Neural cell (in vitro differentiated cells): ENCODE measurements around the gene ADCY5. TPM values are rescaled to one million over a fixed set of nuclear protein-coding genes. Genes with fewer than 3 reads are reported as not detected.

Experiments
- H2AFZ ChIP-seq: fragments of 200-600, 300-800 bp; sonication (generic), shearing (Covaris generic); 2 replicates; pipeline ENCODE4 v1.6.0; 2014; ENCODE audit warnings: low read depth, mild to moderate bottlenecking, antibody characterized with exemption, low read length, moderate library complexity
- H3F3A ChIP-seq: fragments of 200-600 bp; shearing (Covaris generic); 2 replicates; pipeline ENCODE4 v1.6.1; 2016; ENCODE audit warnings: mild to moderate bottlenecking, moderate library complexity, mixed read lengths, antibody characterized with exemption, low read length; ENCODE audit not compliant: insufficient read depth, poor library complexity, severe bottlenecking
- H3K27ac ChIP-seq: fragments of 200-600, 300-800 bp; sonication (generic), shearing (Covaris generic); 2 replicates; pipeline ENCODE4 v1.5.1; 2014; ENCODE audit warnings: mild to moderate bottlenecking, low read length, moderate library complexity
- H3K27me3 ChIP-seq: fragments of 300-800, 200-600 bp; sonication (generic), shearing (Covaris generic); 2 replicates; pipeline ENCODE4 v1.6.0; 2014; ENCODE audit warnings: mild to moderate bottlenecking, low read depth, low read length, moderate library complexity; ENCODE audit not compliant: insufficient read depth
- H3K36me3 ChIP-seq: fragments of 300-800, 200-600 bp; sonication (generic), shearing (Covaris generic); 2 replicates; pipeline ENCODE4 v1.5.1; 2014; ENCODE audit warnings: mild to moderate bottlenecking, antibody characterized with exemption, low read length, moderate library complexity; ENCODE audit not compliant: insufficient read depth
- H3K4me2 ChIP-seq: fragments of 300-800, 200-600 bp; sonication (generic), shearing (Covaris generic); 2 replicates; pipeline ENCODE4 v1.6.0; 2014; ENCODE audit warnings: mild to moderate bottlenecking, low read length
- H3K4me3 ChIP-seq: fragments of 300-800, 200-600 bp; sonication (generic), shearing (Covaris generic); 2 replicates; pipeline ENCODE4 v1.5.1; 2014; ENCODE audit warnings: mild to moderate bottlenecking, low read length, moderate library complexity
- H3K79me2 ChIP-seq: fragments of 200-600 bp; shearing (Covaris generic); replicated peaks from 2 replicates; pipeline ENCODE4 v1.6.0; 2014; ENCODE audit warnings: mild to moderate bottlenecking, low read length, moderate library complexity; ENCODE audit not compliant: insufficient read depth
- H3K9ac ChIP-seq: fragments of 300-800, 200-600 bp; sonication (generic), shearing (Covaris generic); 2 replicates; pipeline ENCODE4 v1.6.1; 2016; ENCODE audit warnings: mild to moderate bottlenecking, low read length, mixed read lengths
- H3K9me2 ChIP-seq: fragments of 200-600 bp; shearing (Covaris generic); 2 replicates; pipeline ENCODE4 v1.6.1; 2016; ENCODE audit warnings: mild to moderate bottlenecking, low read length, mixed read lengths; ENCODE audit not compliant: insufficient read depth
- H3K9me3 ChIP-seq: fragments of 200-600, 300-800 bp; sonication (generic), shearing (Covaris generic); 2 replicates; pipeline ENCODE4 v1.6.1; 2016; ENCODE audit warnings: mild to moderate bottlenecking, mixed run types, low read length, moderate library complexity, mixed read lengths
- H4K20me1 ChIP-seq: fragments of 200-600 bp; shearing (Covaris generic); 2 replicates; pipeline ENCODE4 v1.6.1; 2016; ENCODE audit warnings: mild to moderate bottlenecking, mixed run types; ENCODE audit not compliant: insufficient read depth
- CTCF ChIP-seq: fragments of 450-650 bp; IDR thresholded peaks from 2 replicates; pipeline ENCODE4 v1.5.1; 2014; ENCODE audit warnings: antibody characterized with exemption, mild to moderate bottlenecking, moderate library complexity; ENCODE audit not compliant: poor library complexity, severe bottlenecking
- EP300 ChIP-seq: fragments of 450-650 bp; conservative IDR thresholded peaks from 2 replicates; pipeline ENCODE4 v1.6.1; 2014; ENCODE audit warnings: antibody characterized with exemption, mild to moderate bottlenecking, moderate library complexity; ENCODE audit not compliant: poor library complexity, severe bottlenecking
- EZH2 ChIP-seq: fragments of 200-600, 300-800 bp; shearing (Covaris generic), sonication (generic); IDR thresholded peaks from 2 replicates; pipeline ENCODE4 v1.6.1; 2014; ENCODE audit warnings: antibody characterized with exemption, low read length, borderline replicate concordance, mild to moderate bottlenecking; ENCODE audit not compliant: insufficient read depth, poor library complexity, severe bottlenecking
- MXI1 ChIP-seq: fragments of 450-650 bp; conservative IDR thresholded peaks from 2 replicates; pipeline ENCODE4 v1.6.1; 2014; ENCODE audit warnings: antibody characterized with exemption, mild to moderate bottlenecking; ENCODE audit not compliant: poor library complexity, severe bottlenecking
- POLR2AphosphoS5 ChIP-seq: IDR thresholded peaks from 2 replicates; pipeline ENCODE4 v1.6.1; 2012
- RAD21 ChIP-seq: fragments of 450-650 bp; conservative IDR thresholded peaks from 2 replicates; pipeline ENCODE4 v1.6.1; 2014; ENCODE audit warnings: antibody characterized with exemption, mild to moderate bottlenecking, moderate library complexity
- REST ChIP-seq: IDR thresholded peaks from 2 replicates; pipeline ENCODE4 v1.6.1; 2012; ENCODE audit warnings: borderline replicate concordance
- SMC3 ChIP-seq: fragments of 450-650 bp; conservative IDR thresholded peaks from 2 replicates; pipeline ENCODE4 v1.6.1; 2014; ENCODE audit warnings: antibody characterized with exemption, mild to moderate bottlenecking, moderate library complexity; ENCODE audit not compliant: poor library complexity
- TAF1 ChIP-seq: IDR thresholded peaks from 2 replicates; pipeline ENCODE4 v1.6.1; 2012; ENCODE audit warnings: low read depth
- polyA plus RNA-seq: library from polyadenylated mRNA; depleted of rRNA; stranded (reverse); fragments of >200 nt; gene quantifications from 2 replicates; pipeline ENCODE4 v1.2.3, GENCODE V29; 2014

Gene ADCY5
- polyA plus RNA-seq, 1 donor from 2014 or later, result 7.7 TPM

DNA sequence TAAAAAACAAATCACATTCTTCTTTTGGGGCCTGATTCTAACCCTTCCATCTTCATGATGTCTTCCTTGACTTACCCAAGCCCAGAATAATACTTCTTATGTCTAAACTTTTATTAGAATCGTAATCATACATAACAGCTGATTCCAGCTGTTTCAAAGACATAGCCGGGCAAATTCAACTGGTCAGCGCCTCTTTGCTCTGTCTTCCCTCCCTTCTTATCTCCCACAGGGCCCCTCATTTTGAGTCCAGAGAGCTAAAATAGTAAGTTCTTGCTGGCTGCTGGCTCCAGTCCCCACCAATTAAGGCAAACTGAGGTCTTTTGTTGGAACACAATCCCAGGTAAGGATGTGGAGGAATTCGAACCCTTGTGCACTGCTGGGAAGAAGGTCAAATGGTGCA, 108.6 kb downstream of the ADCY5 start:
- Histone ChIP-seq H3F3A (no peaks in the 10 kb centered on the region), H4K20me1 (no peaks in the 10 kb centered on the region)

GRCh38 chr3:123339302-123339701, 109.6 kb downstream of the ADCY5 start:
- no peaks in the 10 kb centered on the region for H3K27me3 ChIP-seq
- H2AFZ ChIP-seq, result no peak overlapping the region
- no peak overlapping the region for H3K9ac ChIP-seq
- no peaks in the 10 kb centered on the region for H3F3A ChIP-seq
- H3K4me3 ChIP-seq, result no peak overlapping the region
- H3K9me2 ChIP-seq, result no peaks in the 10 kb centered on the region
- H3K9me3 ChIP-seq, result no peaks in the 10 kb centered on the region
- TF ChIP-seq TAF1 (no peak), POLR2AphosphoS5 (no peak), RAD21 (no peak), REST (no peak), SMC3 (no peak), EZH2 (no peak), CTCF (no peak), MXI1 (no peak), EP300 (no peak)
- no peak overlapping the region for H3K4me2 ChIP-seq
- H3K79me2 ChIP-seq, result no peaks in the 10 kb centered on the region
- no peaks in the 10 kb centered on the region for H4K20me1 ChIP-seq
- no peaks in the 10 kb centered on the region for H3K36me3 ChIP-seq
- H3K27ac ChIP-seq, result no peak overlapping the region

More for the DNA sequence above, 108.6 kb downstream of the ADCY5 start:
- TF ChIP-seq RAD21 (no peak), TAF1 (no peak)
- Histone ChIP-seq H3K9me2 (no peaks in the 10 kb centered on the region), H3K27me3 (no peaks in the 10 kb centered on the region), H3K27ac (no peak overlapping the region), H3K36me3 (no peaks in the 10 kb centered on the region), H3K9me3 (no peaks in the 10 kb centered on the region), H3K4me3 (no peak overlapping the region), H3K9ac (no peak overlapping the region), H3K4me2 (no peak overlapping the region), H2AFZ (no peak overlapping the region), H3K79me2 (no peaks in the 10 kb centered on the region)

GRCh38 chr3:123338620-123339061, 110.2 kb downstream of the ADCY5 start:
- no peak overlapping the region for H3K4me2 ChIP-seq
- no peak overlapping the region for H3K4me3 ChIP-seq
- no peaks in the 10 kb centered on the region for H3K9me3 ChIP-seq
- TF ChIP-seq EZH2, result no peak
- no peak for TF ChIP-seq CTCF
- TF ChIP-seq REST, result no peak
- TF ChIP-seq RAD21, result no peak
- TF ChIP-seq POLR2AphosphoS5, result no peak
- no peak for TF ChIP-seq TAF1
- TF ChIP-seq SMC3, result no peak
- H3K79me2 ChIP-seq, result no peaks in the 10 kb centered on the region
- H3K27me3 ChIP-seq, result no peaks in the 10 kb centered on the region
- H3F3A ChIP-seq, result no peaks in the 10 kb centered on the region
- H3K27ac ChIP-seq, result no peak overlapping the region
- H4K20me1 ChIP-seq, result no peaks in the 10 kb centered on the region
- H3K9me2 ChIP-seq, result no peaks in the 10 kb centered on the region
- H3K9ac ChIP-seq, result no peak overlapping the region
- H2AFZ ChIP-seq, result no peak overlapping the region
- no peaks in the 10 kb centered on the region for H3K36me3 ChIP-seq
